ENCODE measurements around the gene ADAMTSL5.
"Not testable (repeated sequence)": the region's sequence is repeated elsewhere in the genome, so short reads cannot be mapped to it uniquely, and the experiment has no call there.

The ADAMTSL5 gene

GRCh38 chr19:1512671-1513498, at the start of gene ADAMTSL5:
ADAMTSL5 (minus strand) TSS chr19:1513019; CDS start chr19:1510943, 2,076 bp downstream.
- peak; percentile 69 for DNase-seq

- no peak for DNase-seq
These were observed 48.5 kb upstream of the ADAMTSL5 start for GRCh38 chr19:1561236-1561842.

GRCh38 chr19:1560286-1560882, 47.6 kb upstream of the ADAMTSL5 start:
- DNase-seq = no peak

- no peak for DNase-seq
These were observed 45.7 kb upstream of the ADAMTSL5 start for GRCh38 chr19:1558552-1558951.

- DNase-seq = no peak
These were observed 43.7 kb upstream of the ADAMTSL5 start for GRCh38 chr19:1556390-1557070.

GRCh38 chr19:1555487-1556389, 42.9 kb upstream of the ADAMTSL5 start:
- no peak for DNase-seq

GRCh38 chr19:1554968-1555367, 42.1 kb upstream of the ADAMTSL5 start:
- no peak for DNase-seq

- DNase-seq = no peak
These were observed 40.6 kb upstream of the ADAMTSL5 start for GRCh38 chr19:1553415-1553814.

GRCh38 chr19:1551068-1552040, 38.5 kb upstream of the ADAMTSL5 start:
- no peak for DNase-seq

- no peak for DNase-seq
These were observed 36.6 kb upstream of the ADAMTSL5 start for GRCh38 chr19:1549332-1549945.

GRCh38 chr19:1540365-1540925, 27.6 kb upstream of the ADAMTSL5 start:
- no peak for DNase-seq

GRCh38 chr19:1539749-1540148, 26.9 kb upstream of the ADAMTSL5 start:
- DNase-seq = not testable (repeated sequence)

GRCh38 chr19:1538978-1539377, 26.2 kb upstream of the ADAMTSL5 start:
- no peak for DNase-seq

GRCh38 chr19:1535699-1536098, 22.9 kb upstream of the ADAMTSL5 start:
- DNase-seq = not testable (repeated sequence)

- no peak for DNase-seq
These were observed 22.2 kb upstream of the ADAMTSL5 start for GRCh38 chr19:1534972-1535371.

- DNase-seq = no peak
These were observed 20.8 kb upstream of the ADAMTSL5 start for GRCh38 chr19:1533510-1534150.

- no peak for DNase-seq
These were observed 19.2 kb upstream of the ADAMTSL5 start for GRCh38 chr19:1532003-1532402.

GRCh38 chr19:1531587-1531986, 18.8 kb upstream of the ADAMTSL5 start:
- DNase-seq = no peak

- not testable (repeated sequence) for DNase-seq
These were observed 18.0 kb upstream of the ADAMTSL5 start for GRCh38 chr19:1530856-1531255.

- DNase-seq = no peak
These were observed 16.6 kb upstream of the ADAMTSL5 start for GRCh38 chr19:1529430-1529816.

Measured in suppressor macrophage treated with lipopolysaccharide for 4 hours (primary cell).